H9 (cell line): ENCODE measurements around the gene SHTN1. TPM values are rescaled to one million over a fixed set of nuclear protein-coding genes. Genes with fewer than 3 reads are reported as not detected.

Source experiments
- DNase-seq: peaks from one replicate; pipeline ENCODE4 v3.0.0-alpha.2; 2017
- H2AFZ ChIP-seq: one replicate; pipeline ENCODE4 v1.6.1; 2013; ENCODE audit warnings: mild to moderate bottlenecking, low read length, control low read depth, moderate library complexity
- H2AK5ac ChIP-seq: 2 replicates; pipeline ENCODE4 v1.6.1; 2013; ENCODE audit warnings: low read length, control low read depth, mixed read lengths; ENCODE audit not compliant: insufficient read length
- H2BK120ac ChIP-seq: one replicate; pipeline ENCODE4 v1.6.1; 2013; ENCODE audit warnings: low read depth, mild to moderate bottlenecking, low read length, control low read depth, inconsistent platforms; ENCODE audit not compliant: poor library complexity, severe bottlenecking
- H2BK12ac ChIP-seq: 2 replicates; pipeline ENCODE4 v1.6.1; 2013; ENCODE audit warnings: low read length, control low read depth, mixed read lengths, low read depth; ENCODE audit not compliant: insufficient read length
- H2BK15ac ChIP-seq: 2 replicates; pipeline ENCODE4 v1.6.1; 2013; ENCODE audit warnings: low read depth, low read length, control low read depth
- H2BK20ac ChIP-seq: one replicate; pipeline ENCODE4 v1.6.1; 2013; ENCODE audit warnings: low read depth, mild to moderate bottlenecking, low read length, control low read depth, inconsistent platforms; ENCODE audit not compliant: poor library complexity, severe bottlenecking
- H2BK5ac ChIP-seq: 2 replicates; pipeline ENCODE4 v1.6.1; 2013; ENCODE audit warnings: low read length, control low read depth, mixed read lengths; ENCODE audit not compliant: insufficient read length
- H3K14ac ChIP-seq: 2 replicates; pipeline ENCODE4 v1.6.1; 2013; ENCODE audit warnings: low read length, control low read depth; ENCODE audit not compliant: insufficient read depth
- H3K18ac ChIP-seq: 2 replicates; pipeline ENCODE4 v1.6.1; 2013; ENCODE audit warnings: low read depth, mild to moderate bottlenecking, mixed read lengths, low read length, control low read depth; ENCODE audit not compliant: insufficient read length
- H3K23ac ChIP-seq: 2 replicates; pipeline ENCODE4 v1.6.1; 2013; ENCODE audit warnings: low read length, control low read depth, mixed read lengths, low read depth; ENCODE audit not compliant: insufficient read length
- H3K23me2 ChIP-seq: 2 replicates; pipeline ENCODE4 v1.6.1; 2013; ENCODE audit warnings: low read depth, mild to moderate bottlenecking, mixed read lengths, low read length, control low read depth; ENCODE audit not compliant: insufficient read length, poor library complexity, severe bottlenecking
- H3K27ac ChIP-seq: 2 replicates; pipeline ENCODE4 v1.5.1; 2013; ENCODE audit warnings: low read length, control low read depth, mixed read lengths, low read depth; ENCODE audit not compliant: insufficient read length
- H3K27me3 ChIP-seq: 2 replicates; pipeline ENCODE4 v1.6.1; 2013; ENCODE audit warnings: low read length, control low read depth, inconsistent platforms; ENCODE audit not compliant: insufficient read depth
- H3K4ac ChIP-seq: 2 replicates; pipeline ENCODE4 v1.6.1; 2013; ENCODE audit warnings: low read depth, mild to moderate bottlenecking, control low read depth, inconsistent platforms, low read length, moderate library complexity
- H3K4me1 ChIP-seq: 2 replicates; pipeline ENCODE4 v1.6.1; 2013; ENCODE audit warnings: low read length, control low read depth, inconsistent platforms; ENCODE audit not compliant: insufficient read depth
- H3K4me2 ChIP-seq: 2 replicates; pipeline ENCODE4 v1.6.1; 2013; ENCODE audit warnings: low read length, control low read depth, mixed read lengths; ENCODE audit not compliant: insufficient read length, insufficient read depth
- H3K56ac ChIP-seq: 2 replicates; pipeline ENCODE4 v1.6.1; 2013; ENCODE audit warnings: low read depth, mild to moderate bottlenecking, mixed read lengths, low read length, control low read depth; ENCODE audit not compliant: insufficient read length
- H3K79me1 ChIP-seq: 2 replicates; pipeline ENCODE4 v1.6.1; 2013; ENCODE audit warnings: low read depth, mild to moderate bottlenecking, moderate library complexity, low read length, control low read depth, inconsistent platforms; ENCODE audit not compliant: insufficient read depth, poor library complexity, severe bottlenecking
- H3K79me2 ChIP-seq: 2 replicates; pipeline ENCODE4 v1.6.1; 2013; ENCODE audit warnings: low read length, control low read depth, inconsistent platforms; ENCODE audit not compliant: insufficient read depth
- H3K9ac ChIP-seq: 2 replicates; pipeline ENCODE4 v1.6.1; 2013; ENCODE audit warnings: low read length, control low read depth, mixed read lengths; ENCODE audit not compliant: insufficient read length; ENCODE audit errors: extremely low read depth
- H3K9me3 ChIP-seq: one replicate; pipeline ENCODE4 v1.6.1; 2013; ENCODE audit warnings: low read depth, low read length, inconsistent platforms; ENCODE audit not compliant: control insufficient read depth
- H3T11ph ChIP-seq: one replicate; pipeline ENCODE4 v1.6.1; 2013; ENCODE audit warnings: mild to moderate bottlenecking, low read length, control low read depth, inconsistent platforms
- H4K20me1 ChIP-seq: one replicate; pipeline ENCODE4 v1.6.1; 2013; ENCODE audit not compliant: control insufficient read depth, insufficient read length, insufficient read depth
- H4K5ac ChIP-seq: 2 replicates; pipeline ENCODE4 v1.6.1; 2013; ENCODE audit warnings: low read depth, mild to moderate bottlenecking, mixed read lengths, low read length, control low read depth; ENCODE audit not compliant: insufficient read length
- H4K8ac ChIP-seq: replicated peaks from 2 replicates; pipeline ENCODE4 v1.6.1; 2013; ENCODE audit warnings: low read length, control low read depth, mixed read lengths, low read depth; ENCODE audit not compliant: insufficient read length
- H4K91ac ChIP-seq: 2 replicates; pipeline ENCODE4 v1.6.1; 2013; ENCODE audit warnings: low read depth, mild to moderate bottlenecking, moderate library complexity, mixed read lengths, low read length, control low read depth; ENCODE audit not compliant: insufficient read length
- H3K27ac Mint-ChIP-seq, 3 experiments: 2 replicates in 2 of 3; 3 replicates in 1 of 3; pipeline ENCODE4 v1.8.0; 2020 to 2021; ENCODE audit warnings: mixed read lengths in 3 of 3, mild to moderate bottlenecking in 1 of 3, moderate library complexity in 1 of 3
- H3K27me3 Mint-ChIP-seq: 2 replicates; pipeline ENCODE4 v1.8.0; 2021; ENCODE audit warnings: low read depth, mild to moderate bottlenecking, moderate library complexity, mixed read lengths
- H3K36me3 Mint-ChIP-seq, 3 experiments: 2 replicates in 2 of 3; 3 replicates in 1 of 3; pipeline ENCODE4 v1.8.0; 2020 to 2021; ENCODE audit warnings: low read depth in 3 of 3, mixed read lengths in 3 of 3; ENCODE audit not compliant: insufficient read depth in 1 of 3
- H3K4me1 Mint-ChIP-seq, 2 experiments: 2 replicates each; pipeline ENCODE4 v1.8.0; 2020; ENCODE audit warnings: mixed read lengths in 2 of 2
- H3K4me3 Mint-ChIP-seq, 2 experiments: 2 replicates in 1 of 2; 3 replicates in 1 of 2; pipeline ENCODE4 v1.8.0; 2020 to 2021; ENCODE audit warnings: mild to moderate bottlenecking in 2 of 2, mixed read lengths in 2 of 2, moderate library complexity in 1 of 2
- H3K9me3 Mint-ChIP-seq, 2 experiments: 2 replicates in 1 of 2; 3 replicates in 1 of 2; pipeline ENCODE4 v1.8.0; 2020; ENCODE audit warnings: mild to moderate bottlenecking in 2 of 2, mixed read lengths in 2 of 2, moderate library complexity in 1 of 2
- CTCF ChIP-seq: fragments of 200-600 bp; sonication (generic); conservative IDR thresholded peaks from 3 replicates; pipeline ENCODE4 v1.8.0; 2021; ENCODE audit warnings: antibody characterized with exemption, mild to moderate bottlenecking
- WGBS: extraction: QIAGEN DNeasy Blood & Tissue Kit; methylation state at CpG from one replicate; pipeline ENCODE4 v1.1.7; 2013; ENCODE audit warnings: missing lambda C conversion rate, low lambda C conversion rate, mixed read lengths; ENCODE audit not compliant: insufficient read length; ENCODE audit errors: extremely low coverage; 5-methylcytosine and 5-hydroxymethylcytosine counted together
- total RNA-seq: library from RNA; stranded (reverse); gene quantifications from 2 replicates; pipeline ENCODE4 v1.2.1, GENCODE V29; 2021

The SHTN1 gene
- total RNA-seq, 1 experiment from 2014 or later = 22.1 TPM

- Histone ChIP-seq H3K4me1 (peaks cover 3% of the 10 kb centered on the region; the same call in 1 of the 2 replicates), H2BK20ac (no peak overlapping the region), H3T11ph (no peak overlapping the region), H2BK12ac (no peak overlapping the region), H3K14ac (no peak overlapping the region), H3K4me2 (no peak overlapping the region), H3K9ac (no peak overlapping the region), H3K79me2 (no peaks in the 10 kb centered on the region), H4K5ac (no peak overlapping the region), H3K9me3 (no peaks in the 10 kb centered on the region), H2AK5ac (no peak overlapping the region), H2BK5ac (no peak overlapping the region), H3K23ac (no peak overlapping the region), H2AFZ (no peak overlapping the region), H3K18ac (no peak overlapping the region), H3K79me1 (no peaks in the 10 kb centered on the region), H3K56ac (no peak overlapping the region), H4K91ac (no peak overlapping the region), H3K23me2 (no peaks in the 10 kb centered on the region), H3K27me3 (no peaks in the 10 kb centered on the region), H2BK15ac (no peak overlapping the region), H4K20me1 (no peaks in the 10 kb centered on the region), H3K27ac (no peak overlapping the region), H4K8ac (no peak overlapping the region), H3K4ac (no peak overlapping the region), H2BK120ac (no peak overlapping the region)
- H3K27ac Mint-ChIP-seq = no peak overlapping the region
- H3K4me1 Mint-ChIP-seq = peaks cover 43 to 48% of the 10 kb centered on the region in 2 experiments
- no CpG with 5 or more reads among the region's 3 CpGs for WGBS
- DNase-seq = no peak
- peaks cover 2% of the 10 kb centered on the region in 2 experiments for H3K9me3 Mint-ChIP-seq
- H3K4me3 Mint-ChIP-seq = no peak overlapping the region
- no peak for TF ChIP-seq CTCF
- H3K36me3 Mint-ChIP-seq = peaks cover 2 to 3% (median 2%) of the 10 kb centered on the region in 3 experiments; a peak in 6 of 7 replicates
- H3K27me3 Mint-ChIP-seq = no peaks in the 10 kb centered on the region
Observed at GRCh38 chr10:116877391-116877790, 127.6 kb downstream of the SHTN1 start.
